ENCODE data around the gene BCO1. TPM values are rescaled to one million over a fixed set of nuclear protein-coding genes. Genes with fewer than 3 reads are reported as not detected.
A peak's percentile ranks its signal among the peaks of the same experiment; 100 is the strongest.

The BCO1 gene
- total RNA-seq, 4 donors from 2014 or later, result not detected

DNA sequence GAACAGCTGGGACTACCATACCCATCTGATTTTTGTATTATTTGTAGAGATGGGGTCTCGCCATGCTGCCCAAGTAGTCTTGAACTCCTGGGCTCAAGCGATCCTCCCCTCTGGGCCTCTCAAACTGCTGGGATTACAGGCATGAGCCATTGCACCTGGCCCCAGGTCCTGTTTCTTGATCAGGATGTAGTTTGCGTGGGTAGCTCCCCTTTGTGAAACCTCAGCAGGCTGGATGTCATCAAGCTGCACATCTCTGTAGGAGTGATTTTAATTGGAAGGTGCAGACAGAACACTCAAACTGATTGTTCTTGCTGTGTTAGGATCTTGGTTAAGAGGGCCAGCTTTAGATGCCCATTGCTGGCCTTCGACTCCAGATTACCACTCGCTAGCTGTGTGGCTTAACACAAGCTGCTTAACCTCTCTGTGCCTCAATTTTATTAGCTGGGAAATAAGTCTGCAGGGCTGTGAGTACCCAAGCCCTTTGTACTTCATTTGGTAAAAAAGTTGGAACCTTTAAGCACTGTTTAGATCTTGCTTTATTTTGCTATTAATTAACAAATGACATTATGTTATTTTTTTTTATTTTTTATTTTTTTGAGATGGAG is 16.5 kb downstream of the BCO1 start:
- Histone ChIP-seq H3K27ac (no peak overlapping the region), H3K9me3 (no peaks in the 10 kb centered on the region), H3K27me3 (no peaks in the 10 kb centered on the region), H3K4me3 (no peak overlapping the region), H3K4me1 (no peaks in the 10 kb centered on the region), H3K36me3 (no peaks in the 10 kb centered on the region)
- in situ Hi-C loops (cut with MboI; ENCODE audit: low sequenced_read_pairs in 4 of 4) (no loop called here), intact Hi-C loops (cut with DNase I; ENCODE audit: low total_unique reads) (no loop called here)
- TF ChIP-seq POLR2A (IDR thresholded peaks at IDR 0.05), result no peak
- TF ChIP-seq, protein P1, sequence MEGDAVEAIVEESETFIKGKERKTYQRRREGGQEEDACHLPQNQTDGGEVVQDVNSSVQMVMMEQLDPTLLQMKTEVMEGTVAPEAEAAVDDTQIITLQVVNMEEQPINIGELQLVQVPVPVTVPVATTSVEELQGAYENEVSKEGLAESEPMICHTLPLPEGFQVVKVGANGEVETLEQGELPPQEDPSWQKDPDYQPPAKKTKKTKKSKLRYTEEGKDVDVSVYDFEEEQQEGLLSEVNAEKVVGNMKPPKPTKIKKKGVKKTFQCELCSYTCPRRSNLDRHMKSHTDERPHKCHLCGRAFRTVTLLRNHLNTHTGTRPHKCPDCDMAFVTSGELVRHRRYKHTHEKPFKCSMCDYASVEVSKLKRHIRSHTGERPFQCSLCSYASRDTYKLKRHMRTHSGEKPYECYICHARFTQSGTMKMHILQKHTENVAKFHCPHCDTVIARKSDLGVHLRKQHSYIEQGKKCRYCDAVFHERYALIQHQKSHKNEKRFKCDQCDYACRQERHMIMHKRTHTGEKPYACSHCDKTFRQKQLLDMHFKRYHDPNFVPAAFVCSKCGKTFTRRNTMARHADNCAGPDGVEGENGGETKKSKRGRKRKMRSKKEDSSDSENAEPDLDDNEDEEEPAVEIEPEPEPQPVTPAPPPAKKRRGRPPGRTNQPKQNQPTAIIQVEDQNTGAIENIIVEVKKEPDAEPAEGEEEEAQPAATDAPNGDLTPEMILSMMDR (IDR thresholded peaks at IDR 0.05 in 4 of 5, conservative IDR thresholded peaks at IDR 0.05 in 1 of 5), result no peak
- DNase-seq (no peak), ATAC-seq (no peak)

DNA sequence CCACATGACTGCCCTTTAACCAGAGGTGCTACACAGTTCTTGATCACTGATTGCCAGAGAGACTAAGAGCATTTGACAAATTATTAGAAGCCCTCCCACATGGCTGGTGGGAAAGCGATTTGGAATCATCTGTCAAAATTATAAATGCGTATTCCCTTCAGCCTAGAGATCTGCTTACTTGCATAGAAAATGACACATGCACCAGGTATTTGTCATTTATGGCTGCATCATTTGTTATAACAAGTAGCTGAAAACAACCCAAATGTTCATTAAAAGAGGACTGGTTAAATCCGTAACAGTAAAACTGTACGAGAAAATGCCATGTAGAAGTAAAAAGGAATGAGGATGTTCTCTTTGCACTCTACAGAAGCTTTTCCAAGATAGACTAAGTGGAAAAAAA is 21.4 kb downstream of the BCO1 start:
- H3K36me3 ChIP-seq, result no peaks in the 10 kb centered on the region
- ATAC-seq (no peak), DNase-seq (no peak)
- intact Hi-C loops (cut with DNase I; ENCODE audit: low total_unique reads), result no loop called here
- no peaks in the 10 kb centered on the region for H3K9me3 ChIP-seq
- no peaks in the 10 kb centered on the region for H3K4me1 ChIP-seq
- no peak overlapping the region for H3K4me3 ChIP-seq
- no peak for TF ChIP-seq POLR2A (IDR thresholded peaks at IDR 0.05)
- TF ChIP-seq, protein P1 (IDR thresholded peaks at IDR 0.05 in 4 of 5, conservative IDR thresholded peaks at IDR 0.05 in 1 of 5), result no peak
- H3K27me3 ChIP-seq, result no peaks in the 10 kb centered on the region
- in situ Hi-C loops (cut with MboI; ENCODE audit: low sequenced_read_pairs in 4 of 4), result no loop called here
- no peak overlapping the region for H3K27ac ChIP-seq

DNA sequence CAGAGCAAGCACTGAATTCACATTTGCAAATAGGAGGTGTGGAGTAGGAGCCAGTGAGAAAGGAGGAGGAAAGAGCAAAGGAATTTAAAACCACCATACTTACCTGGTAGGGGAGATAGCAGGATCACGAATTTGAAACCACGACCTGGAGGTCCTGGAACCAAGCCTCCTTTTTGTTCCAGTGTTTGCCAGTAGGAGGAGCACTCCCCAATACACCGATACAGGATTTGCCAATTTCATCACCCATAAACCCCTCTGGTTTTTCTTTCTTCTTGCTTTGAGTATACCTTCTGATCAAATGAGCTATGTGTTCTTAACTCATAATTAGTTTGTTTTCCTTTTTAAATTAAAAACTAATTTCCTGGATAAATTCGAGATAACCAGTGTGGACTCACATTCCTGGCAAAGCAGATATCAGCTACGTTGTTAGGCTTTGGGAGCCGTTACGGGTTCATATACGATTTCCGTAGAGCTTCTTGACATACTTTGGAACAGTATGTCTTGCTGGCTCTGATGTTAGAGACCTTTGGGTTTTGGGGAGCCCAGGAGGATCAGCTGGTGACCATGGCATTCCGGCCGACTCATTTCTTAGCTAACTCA is 22.7 kb downstream of the BCO1 start:
- Histone ChIP-seq H3K4me3 (no peak overlapping the region), H3K4me1 (peaks cover 0 to 3% of the 10 kb centered on the region in 2 donors), H3K27me3 (no peaks in the 10 kb centered on the region), H3K36me3 (no peaks in the 10 kb centered on the region), H3K27ac (no peak overlapping the region), H3K9me3 (no peaks in the 10 kb centered on the region)
- intact Hi-C loops (cut with DNase I; ENCODE audit: low total_unique reads), result no loop called here
- DNase-seq, result no peak
- in situ Hi-C loops (cut with MboI; ENCODE audit: low sequenced_read_pairs in 4 of 4), result no loop called here
- TF ChIP-seq, protein P1 (IDR thresholded peaks at IDR 0.05 in 4 of 5, conservative IDR thresholded peaks at IDR 0.05 in 1 of 5), result peak in 3 of 5 experiments; percentile 13 to 35 (median 22)
- no peak for TF ChIP-seq POLR2A (IDR thresholded peaks at IDR 0.05)
- ATAC-seq, result no peak

DNA sequence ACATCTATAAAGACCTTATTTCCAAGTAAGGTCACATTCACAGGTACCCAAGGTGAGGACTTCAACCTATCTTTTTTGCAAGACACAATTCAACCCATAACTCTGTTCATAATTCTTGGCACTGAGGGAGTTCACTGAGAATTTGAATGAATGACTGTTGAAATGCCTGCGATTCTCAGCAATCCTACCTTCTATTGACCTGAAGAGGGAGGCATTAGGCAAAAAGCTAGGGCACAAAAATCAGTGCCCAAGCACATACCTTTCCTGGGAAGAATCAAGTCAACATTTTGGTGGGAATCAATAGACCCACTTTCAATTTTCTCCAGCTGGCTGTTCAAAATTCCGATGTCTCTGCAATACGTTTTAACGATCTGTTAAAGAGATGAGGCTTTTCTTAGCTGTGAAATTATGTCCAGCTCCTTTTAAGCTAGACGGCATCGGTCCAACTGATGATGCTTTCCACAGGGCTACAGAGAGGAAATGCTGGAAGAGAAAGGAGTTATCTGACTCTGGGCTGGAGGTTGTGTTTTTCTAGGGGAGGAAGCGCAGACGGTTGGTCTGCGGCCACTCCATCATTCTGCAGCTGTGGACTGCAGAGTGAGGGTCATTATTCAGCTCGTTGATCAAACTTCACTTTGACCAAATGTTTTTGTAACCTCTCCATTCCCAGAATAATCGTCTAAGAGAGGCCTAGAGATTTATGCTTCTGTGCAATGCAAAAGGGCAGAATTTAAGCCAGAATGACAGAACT is 25.2 kb downstream of the BCO1 start:
- in situ Hi-C loops (cut with MboI; ENCODE audit: low sequenced_read_pairs in 4 of 4) (no loop called here), intact Hi-C loops (cut with DNase I; ENCODE audit: low total_unique reads) (no loop called here)
- Histone ChIP-seq H3K36me3 (no peaks in the 10 kb centered on the region), H3K27ac (no peak overlapping the region), H3K4me3 (no peak overlapping the region), H3K4me1 (peaks cover 0 to 3% of the 10 kb centered on the region in 2 donors), H3K9me3 (no peaks in the 10 kb centered on the region), H3K27me3 (no peaks in the 10 kb centered on the region)
- ATAC-seq (no peak), DNase-seq (no peak)
- TF ChIP-seq, protein P1 (IDR thresholded peaks at IDR 0.05 in 4 of 5, conservative IDR thresholded peaks at IDR 0.05 in 1 of 5), result no peak
- TF ChIP-seq POLR2A (IDR thresholded peaks at IDR 0.05), result no peak

Measured in gastrocnemius medialis (tissue), 4 donors.